RWPE1 (cell line): ENCODE data around the gene TEX51.

Experiments used
- CTCF ChIA-PET: fragments of 350-600 bp; sonication (Branson Sonifier 250); formaldehyde crosslinking; extraction: SDS; loops from one replicate; lab custom pipeline; 2021; lab: Yijun Ruan, JAX
- POLR2A ChIA-PET: fragments of 400-600 bp; formaldehyde crosslinking; extraction: SDS; loops from one replicate; lab custom pipeline; 2020; ENCODE audit warnings: antibody characterized with exemption; ENCODE audit not compliant: low non-redundant PET; lab: Yijun Ruan, JAX
- DNase-seq: peaks from one replicate; pipeline ENCODE4 v3.0.0; 2012; ENCODE audit warnings: low spot score
- H3K27ac ChIP-seq: fragments of 450-650 bp; 2 replicates; pipeline ENCODE4 v1.5.1; 2017
- CTCF ChIP-seq: fragments of 450-650 bp; conservative IDR thresholded peaks from 2 replicates; pipeline ENCODE4 v1.5.1; 2017; ENCODE audit warnings: low read depth, mild to moderate bottlenecking

TEX51 gene

GRCh38 chr2:126898636-126899035, at the start of gene TEX51:
TSS of gene TEX51 (plus strand) at chr2:126898890. CDS start at chr2:126898919, 29 bp downstream.
- no peak for DNase-seq
- CTCF ChIA-PET = no interaction called here

GRCh38 chr2:126849054-126849453, 49.6 kb upstream of the TEX51 start:
- no peak for TF ChIP-seq CTCF
- ChIA-PET CTCF (no interaction called here), POLR2A (no interaction called here)
- DNase-seq = no peak
- no peak overlapping the region for H3K27ac ChIP-seq

More at GRCh38 chr2:126898636-126899035, at the start of gene TEX51:
- POLR2A ChIA-PET = no interaction called here
- no peak for TF ChIP-seq CTCF
- H3K27ac ChIP-seq = no peak within 1 kb of the TSS

- no peak for TF ChIP-seq CTCF
- ChIA-PET CTCF (interaction anchor here (0.5 kb wide), 1 partner anchor 200 kb away, joined by 4 read pairs; no protein-coding TSS in a partner anchor), POLR2A (no interaction called here)
- no peak for DNase-seq
- H3K27ac ChIP-seq = no peak overlapping the region
Observed at GRCh38 chr2:126849486-126849885, 49.2 kb upstream of the TEX51 start.

GRCh38 chr2:126849991-126850535, 48.6 kb upstream of the TEX51 start:
- no peak overlapping the region for H3K27ac ChIP-seq
- DNase-seq = no peak
- no peak for TF ChIP-seq CTCF
- POLR2A ChIA-PET = no interaction called here
- CTCF ChIA-PET = interaction anchor here (0.5 kb wide), 1 partner anchor 200 kb away, joined by 4 read pairs; no protein-coding TSS in a partner anchor

GRCh38 chr2:126850940-126851339, 47.8 kb upstream of the TEX51 start:
- CTCF ChIA-PET = interaction anchor here (0.6 kb wide), 1 partner anchor 49 kb away, joined by 3 read pairs; no protein-coding TSS in a partner anchor
- H3K27ac ChIP-seq = no peak overlapping the region
- TF ChIP-seq CTCF = no peak
- no peak for DNase-seq
- POLR2A ChIA-PET = no interaction called here

- POLR2A ChIA-PET = no interaction called here
- CTCF ChIA-PET = interaction anchor here (0.6 kb wide), 1 partner anchor 60 kb away, joined by 3 read pairs; no protein-coding TSS in a partner anchor
- H3K27ac ChIP-seq = no peak overlapping the region
- no peak for TF ChIP-seq CTCF
- DNase-seq = no peak
Observed at GRCh38 chr2:126851756-126852155, 46.9 kb upstream of the TEX51 start.
